Mesendoderm (in vitro differentiated cells): ENCODE data around the gene ZFYVE21.

Source experiments
- DNase-seq: peaks from one replicate; pipeline ENCODE4 v3.0.0; 2013
- H2AK5ac ChIP-seq: 2 replicates; pipeline ENCODE4 v1.6.1; 2013; ENCODE audit warnings: low read length, inconsistent platforms
- H2BK120ac ChIP-seq: 2 replicates; pipeline ENCODE4 v1.6.1; 2013; ENCODE audit warnings: low read depth, mild to moderate bottlenecking, low read length, moderate library complexity, mixed read lengths
- H2BK15ac ChIP-seq: replicated peaks from 2 replicates; pipeline ENCODE4 v1.6.1; 2013; ENCODE audit warnings: low read depth, mild to moderate bottlenecking, moderate library complexity
- H2BK5ac ChIP-seq: 2 replicates; pipeline ENCODE4 v1.6.1; 2013; ENCODE audit warnings: low read length, inconsistent platforms
- H3K18ac ChIP-seq: 2 replicates; pipeline ENCODE4 v1.6.1; 2013; ENCODE audit warnings: mild to moderate bottlenecking, low read length, mixed read lengths
- H3K23ac ChIP-seq: one replicate; pipeline ENCODE4 v1.6.1; 2013; ENCODE audit warnings: low read length
- H3K27ac ChIP-seq: 2 replicates; pipeline ENCODE4 v1.5.1; 2013; ENCODE audit warnings: low read depth, mild to moderate bottlenecking, inconsistent platforms, low read length, moderate library complexity
- H3K27me3 ChIP-seq: 2 replicates; pipeline ENCODE4 v1.6.1; 2013; ENCODE audit warnings: low read length, control low read depth, mild to moderate bottlenecking, inconsistent platforms; ENCODE audit not compliant: insufficient read depth, poor library complexity
- H3K36me3 ChIP-seq: 2 replicates; pipeline ENCODE4 v1.6.1; 2013; ENCODE audit warnings: low read length, inconsistent platforms; ENCODE audit not compliant: control insufficient read depth, insufficient read depth
- H3K4ac ChIP-seq: one replicate; pipeline ENCODE4 v1.6.1; 2013; ENCODE audit warnings: low read depth, mild to moderate bottlenecking, low read length, moderate library complexity
- H3K4me1 ChIP-seq: 2 replicates; pipeline ENCODE4 v1.6.1; 2013; ENCODE audit warnings: low read depth, low read length, inconsistent platforms; ENCODE audit not compliant: control insufficient read depth
- H3K4me2 ChIP-seq: 2 replicates; pipeline ENCODE4 v1.6.1; 2013; ENCODE audit warnings: low read length
- H3K4me3 ChIP-seq: 2 replicates; pipeline ENCODE4 v1.5.1; 2013; ENCODE audit warnings: mild to moderate bottlenecking, low read length
- H3K56ac ChIP-seq: one replicate; pipeline ENCODE4 v1.6.1; 2013; ENCODE audit warnings: low read length
- H3K79me1 ChIP-seq: 2 replicates; pipeline ENCODE4 v1.6.1; 2013; ENCODE audit warnings: low read length, inconsistent platforms
- H3K79me2 ChIP-seq: 2 replicates; pipeline ENCODE4 v1.6.1; 2013; ENCODE audit warnings: mild to moderate bottlenecking, low read length; ENCODE audit not compliant: control insufficient read depth, insufficient read depth
- H3K9ac ChIP-seq: 2 replicates; pipeline ENCODE4 v1.6.1; 2013; ENCODE audit warnings: low read length, inconsistent platforms
- H4K5ac ChIP-seq: one replicate; pipeline ENCODE4 v1.6.1; 2013; ENCODE audit warnings: low read length
- H4K8ac ChIP-seq: one replicate; pipeline ENCODE4 v1.6.1; 2013; ENCODE audit warnings: low read depth, mild to moderate bottlenecking, control low read depth, low read length, moderate library complexity
- WGBS: extraction: QIAGEN DNeasy Blood & Tissue Kit; methylation state at CpG from one replicate; pipeline ENCODE4 v1.1.7; 2013; ENCODE audit warnings: low lambda C conversion rate, missing lambda C conversion rate; ENCODE audit not compliant: insufficient coverage; ENCODE audit errors: extremely low coverage; 5-methylcytosine and 5-hydroxymethylcytosine counted together

ZFYVE21 gene

DNA sequence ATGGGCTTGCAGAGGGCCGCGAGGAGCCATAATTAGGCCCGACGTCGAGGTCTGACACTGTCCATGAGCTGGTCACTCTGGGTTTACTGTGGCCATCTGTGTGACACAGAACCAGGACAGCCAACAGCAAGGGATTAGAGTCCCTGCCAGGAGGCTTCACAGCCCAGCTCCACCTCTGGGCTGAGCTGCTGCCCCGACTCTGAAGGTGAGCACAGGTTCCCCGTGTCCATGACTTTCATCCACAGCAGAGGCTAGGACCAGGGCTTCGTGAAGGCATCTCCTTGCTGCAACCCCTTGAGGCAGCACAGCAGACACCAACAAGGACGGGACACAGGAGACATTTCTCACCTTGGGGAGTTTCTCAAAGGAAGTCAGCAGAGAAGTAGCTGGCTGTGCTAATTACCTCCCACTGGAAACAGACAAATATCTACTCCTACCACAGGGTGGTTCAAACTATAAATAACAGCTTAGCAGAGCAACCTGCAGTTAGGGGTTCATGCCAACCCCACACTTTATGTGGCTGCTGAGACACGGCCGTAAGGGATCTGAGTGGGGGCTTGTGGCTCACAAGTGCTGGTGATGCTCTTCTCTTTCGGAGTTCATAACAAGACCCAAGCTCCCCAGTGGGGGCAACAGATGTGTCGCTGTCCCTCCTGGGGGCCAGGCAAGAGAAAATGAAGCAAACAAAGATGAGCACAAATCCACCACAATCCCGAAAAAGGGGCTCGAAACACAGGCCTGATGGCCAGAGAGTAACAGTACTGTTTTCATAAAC, 29.2 kb downstream of the ZFYVE21 start:
- no CpG with 5 or more reads among the region's 15 CpGs for WGBS
- DNase-seq, result no peak

GRCh38 chr14:103745424-103745823, 29.8 kb downstream of the ZFYVE21 start:
- H3K23ac ChIP-seq, result no peak overlapping the region
- no peak for DNase-seq
- H3K18ac ChIP-seq, result no peak overlapping the region
- no peak overlapping the region for H3K56ac ChIP-seq
- H2AK5ac ChIP-seq, result no peak overlapping the region
- no peaks in the 10 kb centered on the region for H3K79me1 ChIP-seq
- no peak overlapping the region for H2BK5ac ChIP-seq
- WGBS, result no CpG with 5 or more reads among the region's 5 CpGs
- H2BK15ac ChIP-seq, result no peak overlapping the region
- no peaks in the 10 kb centered on the region for H3K4me1 ChIP-seq
- H3K79me2 ChIP-seq, result no peaks in the 10 kb centered on the region
- H3K36me3 ChIP-seq, result no peaks in the 10 kb centered on the region
- H3K4ac ChIP-seq, result no peak overlapping the region
- H4K8ac ChIP-seq, result no peak overlapping the region
- H3K27me3 ChIP-seq, result no peaks in the 10 kb centered on the region
- H2BK120ac ChIP-seq, result no peak overlapping the region
- H3K4me2 ChIP-seq, result no peak overlapping the region
- H3K27ac ChIP-seq, result no peak overlapping the region
- H3K9ac ChIP-seq, result no peak overlapping the region
- no peak overlapping the region for H3K4me3 ChIP-seq
- H4K5ac ChIP-seq, result no peak overlapping the region

More for the DNA sequence above, 29.2 kb downstream of the ZFYVE21 start:
- H3K4ac ChIP-seq, result no peak overlapping the region
- H2BK5ac ChIP-seq, result no peak overlapping the region
- no peaks in the 10 kb centered on the region for H3K79me2 ChIP-seq
- H2AK5ac ChIP-seq, result no peak overlapping the region
- H3K23ac ChIP-seq, result no peak overlapping the region
- H4K8ac ChIP-seq, result no peak overlapping the region
- no peak overlapping the region for H3K4me2 ChIP-seq
- no peaks in the 10 kb centered on the region for H3K36me3 ChIP-seq
- no peaks in the 10 kb centered on the region for H3K79me1 ChIP-seq
- H3K4me3 ChIP-seq, result no peak overlapping the region
- no peak overlapping the region for H3K56ac ChIP-seq
- H3K9ac ChIP-seq, result no peak overlapping the region
- H4K5ac ChIP-seq, result no peak overlapping the region
- no peak overlapping the region for H2BK15ac ChIP-seq
- H2BK120ac ChIP-seq, result no peak overlapping the region
- no peaks in the 10 kb centered on the region for H3K4me1 ChIP-seq
- no peak overlapping the region for H3K18ac ChIP-seq
- H3K27ac ChIP-seq, result no peak overlapping the region
- H3K27me3 ChIP-seq, result no peaks in the 10 kb centered on the region

GRCh38 chr14:103746701-103747100, 31.1 kb downstream of the ZFYVE21 start:
- Histone ChIP-seq H2BK5ac (no peak overlapping the region), H3K18ac (no peak overlapping the region), H3K79me2 (no peaks in the 10 kb centered on the region), H3K23ac (no peak overlapping the region), H4K5ac (no peak overlapping the region), H3K4ac (no peak overlapping the region), H3K79me1 (no peaks in the 10 kb centered on the region), H3K4me1 (no peaks in the 10 kb centered on the region), H3K36me3 (no peaks in the 10 kb centered on the region), H3K27me3 (no peaks in the 10 kb centered on the region), H3K27ac (no peak overlapping the region), H2BK15ac (no peak overlapping the region), H3K4me3 (no peak overlapping the region), H3K4me2 (no peak overlapping the region), H2BK120ac (no peak overlapping the region), H3K9ac (no peak overlapping the region), H3K56ac (no peak overlapping the region), H4K8ac (no peak overlapping the region), H2AK5ac (no peak overlapping the region)
- no peak for DNase-seq
- WGBS, result no CpG with 5 or more reads among the region's 10 CpGs

DNA sequence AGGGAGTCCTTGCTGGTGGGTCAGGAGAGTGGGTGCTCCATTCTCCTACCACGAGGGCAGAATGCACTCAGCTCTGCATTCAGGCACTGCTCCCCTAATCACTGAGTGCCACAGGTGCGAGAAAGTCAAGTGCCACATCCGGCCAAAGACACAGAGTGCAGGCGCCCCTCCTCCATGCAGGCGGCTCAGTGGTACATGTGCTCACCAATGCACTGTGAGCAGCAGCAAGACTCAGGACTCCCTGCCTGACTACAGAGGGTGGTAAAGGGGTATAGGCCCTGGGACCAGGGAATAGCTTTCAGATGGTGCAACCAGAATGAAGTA, 32.9 kb downstream of the ZFYVE21 start:
- no peak overlapping the region for H3K4me2 ChIP-seq
- H3K36me3 ChIP-seq, result no peaks in the 10 kb centered on the region
- WGBS, result no CpG with 5 or more reads among the region's 5 CpGs
- no peak overlapping the region for H3K27ac ChIP-seq
- no peaks in the 10 kb centered on the region for H3K79me1 ChIP-seq
- no peak overlapping the region for H3K4me3 ChIP-seq
- no peaks in the 10 kb centered on the region for H3K4me1 ChIP-seq
- H3K27me3 ChIP-seq, result no peaks in the 10 kb centered on the region
- H2AK5ac ChIP-seq, result no peak overlapping the region
- H4K5ac ChIP-seq, result no peak overlapping the region
- no peak for DNase-seq
- H3K79me2 ChIP-seq, result no peaks in the 10 kb centered on the region
- H3K56ac ChIP-seq, result no peak overlapping the region
- H4K8ac ChIP-seq, result no peak overlapping the region
- no peak overlapping the region for H3K23ac ChIP-seq
- H2BK120ac ChIP-seq, result no peak overlapping the region
- no peak overlapping the region for H3K18ac ChIP-seq
- no peak overlapping the region for H3K4ac ChIP-seq
- H2BK5ac ChIP-seq, result no peak overlapping the region
- H3K9ac ChIP-seq, result no peak overlapping the region
- H2BK15ac ChIP-seq, result no peak overlapping the region

DNA sequence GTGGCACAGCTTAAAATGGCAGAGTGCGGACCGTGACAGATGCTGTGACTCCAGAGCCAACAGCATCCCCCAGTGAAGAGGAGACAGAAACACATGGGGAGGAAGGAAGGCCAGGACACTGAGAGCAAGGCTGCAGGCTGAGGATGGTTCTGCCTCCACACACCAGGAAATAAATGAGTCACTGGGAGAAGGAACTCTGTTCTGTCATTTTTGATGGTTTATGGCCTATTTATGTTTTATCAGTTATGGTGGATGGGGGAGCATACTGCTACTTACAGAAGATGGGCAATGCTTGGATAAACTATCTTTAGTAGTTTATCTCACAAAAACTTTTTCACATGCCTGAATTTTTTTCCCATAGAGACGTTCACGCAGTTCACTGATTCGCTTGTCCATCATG, 33.8 kb downstream of the ZFYVE21 start:
- Histone ChIP-seq H2BK15ac (no peak overlapping the region), H3K27me3 (no peaks in the 10 kb centered on the region), H3K4me3 (no peak overlapping the region), H3K79me2 (no peaks in the 10 kb centered on the region), H3K18ac (no peak overlapping the region), H2AK5ac (no peak overlapping the region), H3K27ac (no peak overlapping the region), H4K8ac (no peak overlapping the region), H3K56ac (no peak overlapping the region), H4K5ac (no peak overlapping the region), H3K4me1 (no peaks in the 10 kb centered on the region), H2BK5ac (no peak overlapping the region), H2BK120ac (no peak overlapping the region), H3K4ac (no peak overlapping the region), H3K79me1 (no peaks in the 10 kb centered on the region), H3K9ac (no peak overlapping the region), H3K36me3 (no peaks in the 10 kb centered on the region), H3K23ac (no peak overlapping the region), H3K4me2 (no peak overlapping the region)
- no peak for DNase-seq
- WGBS, result no CpG with 5 or more reads among the region's 5 CpGs

DNA sequence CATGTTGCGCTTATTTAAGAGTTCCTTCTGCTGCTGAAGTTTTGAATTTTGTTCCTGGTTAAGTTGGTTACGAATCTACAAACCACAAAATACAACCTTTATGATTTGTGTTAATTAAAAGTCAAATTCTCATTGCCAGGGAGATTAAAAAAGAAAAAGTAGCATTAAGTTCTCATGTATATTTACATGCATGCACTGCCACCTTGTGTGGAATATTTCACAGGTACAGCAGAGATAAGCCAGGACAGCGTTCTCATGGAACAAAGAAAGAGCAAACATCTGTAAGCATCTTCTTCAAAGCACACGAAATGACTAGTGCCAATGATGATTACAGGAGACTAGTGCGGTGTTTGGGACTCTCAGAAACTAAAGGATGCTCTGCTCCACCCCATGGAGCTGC, 34.2 kb downstream of the ZFYVE21 start:
- H4K5ac ChIP-seq, result no peak overlapping the region
- H3K23ac ChIP-seq, result no peak overlapping the region
- H3K4ac ChIP-seq, result no peak overlapping the region
- H3K18ac ChIP-seq, result no peak overlapping the region
- no CpG with 5 or more reads among the region's 5 CpGs for WGBS
- H3K56ac ChIP-seq, result no peak overlapping the region
- H3K36me3 ChIP-seq, result no peaks in the 10 kb centered on the region
- no peak overlapping the region for H3K27ac ChIP-seq
- H2BK15ac ChIP-seq, result no peak overlapping the region
- no peaks in the 10 kb centered on the region for H3K27me3 ChIP-seq
- DNase-seq, result no peak
- H2AK5ac ChIP-seq, result no peak overlapping the region
- H3K4me3 ChIP-seq, result no peak overlapping the region
- no peak overlapping the region for H2BK120ac ChIP-seq
- H3K79me2 ChIP-seq, result no peaks in the 10 kb centered on the region
- no peak overlapping the region for H3K9ac ChIP-seq
- no peaks in the 10 kb centered on the region for H3K4me1 ChIP-seq
- H3K79me1 ChIP-seq, result no peaks in the 10 kb centered on the region
- H3K4me2 ChIP-seq, result no peak overlapping the region
- H4K8ac ChIP-seq, result no peak overlapping the region
- H2BK5ac ChIP-seq, result no peak overlapping the region
